HG03280 (cell line): ENCODE measurements around the gene VAMP5.
A peak's percentile ranks its signal among the peaks of the same experiment; 100 is the strongest.
"Not testable (repeated sequence)": the region's sequence is repeated elsewhere in the genome, so short reads cannot be mapped to it uniquely, and the experiment has no call there.

Experiments used
- ATAC-seq: cut with Tn5 transposase; IDR thresholded peaks from one replicate; pipeline ENCODE4 v1.9.1; 2021; ENCODE audit warnings: mild to moderate bottlenecking, moderate library complexity; ENCODE audit not compliant: unreplicated experiment

Gene VAMP5

GRCh38 chr2:85599468-85600234, 15.4 kb downstream of the VAMP5 start:
- ATAC-seq, result no peak

- ATAC-seq, result no peak
These were observed 16.0 kb downstream of the VAMP5 start for GRCh38 chr2:85600235-85600575.

- ATAC-seq, result no peak
These were observed 16.9 kb downstream of the VAMP5 start for GRCh38 chr2:85600951-85601770.

GRCh38 chr2:85601771-85602475, 17.7 kb downstream of the VAMP5 start:
- ATAC-seq, result peak; percentile 26

GRCh38 chr2:85602476-85603234, 18.4 kb downstream of the VAMP5 start, which contains the start of gene TMEM150A:
Gene TMEM150A (minus strand): TSS chr2:85602698. CDS start chr2:85601948, 750 bp downstream.
- ATAC-seq, result peak; percentile 94

GRCh38 chr2:85604133-85604444, 19.9 kb downstream of the VAMP5 start:
- ATAC-seq, result not testable (repeated sequence)

- ATAC-seq, result no peak
These were observed 20.5 kb downstream of the VAMP5 start for GRCh38 chr2:85604568-85605339.

- no peak for ATAC-seq
These were observed 21.3 kb downstream of the VAMP5 start for GRCh38 chr2:85605406-85606115.

- ATAC-seq, result no peak
These were observed 21.9 kb downstream of the VAMP5 start for GRCh38 chr2:85606116-85606455.

GRCh38 chr2:85607268-85608215, 23.3 kb downstream of the VAMP5 start:
- ATAC-seq, result no peak

GRCh38 chr2:85611217-85611704, 27.0 kb downstream of the VAMP5 start:
- no peak for ATAC-seq

GRCh38 chr2:85611705-85612587, 27.7 kb downstream of the VAMP5 start, which contains the start of gene C2orf68:
Gene C2orf68 (minus strand): TSS chr2:85612066. CDS start chr2:85611984, 82 bp downstream.
- peak; percentile 75 for ATAC-seq

- ATAC-seq, result no peak
These were observed 29.7 kb downstream of the VAMP5 start for GRCh38 chr2:85613717-85614515.

GRCh38 chr2:85614757-85615156, 30.5 kb downstream of the VAMP5 start:
- not testable (repeated sequence) for ATAC-seq

GRCh38 chr2:85615413-85615728, 31.1 kb downstream of the VAMP5 start:
- no peak for ATAC-seq

- ATAC-seq, result not testable (repeated sequence)
These were observed 33.5 kb downstream of the VAMP5 start for GRCh38 chr2:85617723-85618122.

- ATAC-seq, result no peak
These were observed 35.4 kb downstream of the VAMP5 start for GRCh38 chr2:85619617-85620016.
